GM23248 (cell line): Measurements from ENCODE around the gene TMED4.

ENCODE experiments used
- EZH2 ChIP-seq: fragments of 200-600 bp; sonication (generic); IDR thresholded peaks from 2 replicates; pipeline ENCODE4 v1.6.1; 2018; ENCODE audit warnings: antibody characterized with exemption, mild to moderate bottlenecking; ENCODE audit not compliant: insufficient read depth, poor library complexity, severe bottlenecking
- EZH2phosphoT487 ChIP-seq: fragments of 200-600 bp; sonication (generic); IDR thresholded peaks from 2 replicates; pipeline ENCODE4 v1.6.1; 2018; ENCODE audit warnings: antibody characterized with exemption, moderate library complexity, mild to moderate bottlenecking, low read depth; ENCODE audit not compliant: insufficient read depth

- TF ChIP-seq EZH2 = no peak
- TF ChIP-seq EZH2phosphoT487 = no peak
These were observed 42.3 kb upstream of the TMED4 start for GRCh38 chr7:44624318-44624717.
